GM18951 (cell line): Measurements from ENCODE around the gene NEDD4.
"Not testable (repeated sequence)": the region's sequence is repeated elsewhere in the genome, so short reads cannot be mapped to it uniquely, and the experiment has no call there.

ENCODE experiments used
- POLR2A ChIP-seq: IDR thresholded peaks from 4 replicates; pipeline ENCODE4 v1.6.1; 2011; ENCODE audit warnings: mild to moderate bottlenecking; ENCODE audit not compliant: insufficient read length, insufficient read depth; ENCODE audit errors: extremely low read depth
- in situ Hi-C: fragments of 300-500 bp; cut with MboI; formaldehyde crosslinking; loops from one replicate; pipeline ENCODE4 v1.12.0; 2022; ENCODE audit warnings: low sequenced_read_pairs, mixed read lengths, inconsistent platforms; ENCODE audit not compliant: unreplicated experiment

Gene NEDD4

DNA sequence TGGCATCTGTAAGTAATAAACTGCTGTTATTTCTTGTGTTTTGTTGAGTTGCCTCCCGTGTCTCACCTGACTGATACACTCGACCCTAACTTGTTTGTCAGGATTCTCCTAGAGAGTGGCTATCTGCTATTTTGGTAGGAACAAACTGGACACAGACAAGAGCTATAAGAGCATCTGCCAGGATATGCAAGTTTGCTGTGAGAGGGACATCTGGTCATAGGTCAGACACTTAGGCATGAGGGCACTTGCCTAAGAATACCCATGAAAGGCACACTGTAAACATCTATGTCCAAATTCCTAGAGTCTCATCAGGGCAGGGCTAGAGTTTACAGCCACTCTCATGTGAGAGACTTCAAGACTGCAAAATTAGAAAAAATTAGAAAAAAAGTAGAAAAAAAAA, 32.5 kb downstream of the NEDD4 start:
- TF ChIP-seq POLR2A: no peak

DNA sequence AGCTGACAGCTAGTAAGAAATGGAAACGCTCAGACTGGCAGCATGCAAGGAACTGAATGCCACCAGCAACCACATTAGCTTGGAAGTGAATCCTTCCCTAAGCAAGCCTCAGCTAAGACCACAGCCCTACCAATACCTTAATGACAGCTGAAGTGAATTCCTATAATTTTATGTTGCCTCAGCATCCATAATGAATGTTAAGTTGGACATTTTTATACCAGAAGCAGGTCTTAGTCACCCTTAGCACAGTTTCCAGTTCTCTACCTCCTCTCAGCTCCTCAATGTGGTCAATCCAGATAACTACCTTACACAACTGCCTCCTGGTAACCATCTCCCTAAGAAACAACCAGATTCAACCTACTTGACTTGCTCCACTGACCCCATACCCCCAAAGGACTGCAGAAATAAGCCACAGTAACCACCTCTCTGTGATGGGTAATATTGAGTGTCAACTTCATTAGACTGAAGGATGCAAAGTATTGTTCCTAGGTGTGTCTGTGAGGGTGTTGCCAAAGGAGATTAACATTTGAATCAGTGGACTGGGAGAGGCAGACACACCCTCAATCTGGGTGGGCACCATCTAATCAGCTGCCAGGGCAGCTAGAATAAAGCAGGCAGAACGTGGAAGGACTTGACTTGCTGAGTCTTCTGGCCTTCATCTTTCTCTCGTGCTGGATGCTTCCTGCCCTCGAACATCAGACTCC, 33.5 kb downstream of the NEDD4 start:
- no peak for TF ChIP-seq POLR2A
- in situ Hi-C loops: no loop called here

More for the DNA sequence above, 32.5 kb downstream of the NEDD4 start:
- in situ Hi-C loops: no loop called here

DNA sequence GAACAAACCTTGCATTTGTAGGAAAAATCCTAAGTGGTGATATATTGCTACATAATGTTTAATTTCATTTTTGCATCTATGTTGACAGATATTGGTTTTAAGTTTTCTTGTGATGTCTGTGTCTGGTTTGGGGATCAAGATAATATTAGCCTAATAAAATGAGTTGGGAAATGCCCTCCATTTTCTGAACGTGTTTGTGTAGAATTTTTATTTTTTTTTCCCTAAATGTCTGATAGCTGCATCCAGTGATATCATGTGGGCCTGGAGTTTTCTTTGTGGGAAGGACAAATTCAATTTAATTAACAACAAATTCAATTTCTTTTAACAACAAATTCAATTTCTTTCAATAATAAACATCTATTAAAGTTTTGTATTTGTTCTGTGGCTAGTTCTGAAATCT, 35.1 kb downstream of the NEDD4 start:
- in situ Hi-C loops: no loop called here
- TF ChIP-seq POLR2A: no peak

- in situ Hi-C loops: no loop called here
- TF ChIP-seq POLR2A: no peak
These were observed 38.4 kb downstream of the NEDD4 start for GRCh38 chr15:55954862-55955605.

- in situ Hi-C loops: not testable (repeated sequence)
These were observed 40.7 kb downstream of the NEDD4 start for GRCh38 chr15:55952501-55953274.

DNA sequence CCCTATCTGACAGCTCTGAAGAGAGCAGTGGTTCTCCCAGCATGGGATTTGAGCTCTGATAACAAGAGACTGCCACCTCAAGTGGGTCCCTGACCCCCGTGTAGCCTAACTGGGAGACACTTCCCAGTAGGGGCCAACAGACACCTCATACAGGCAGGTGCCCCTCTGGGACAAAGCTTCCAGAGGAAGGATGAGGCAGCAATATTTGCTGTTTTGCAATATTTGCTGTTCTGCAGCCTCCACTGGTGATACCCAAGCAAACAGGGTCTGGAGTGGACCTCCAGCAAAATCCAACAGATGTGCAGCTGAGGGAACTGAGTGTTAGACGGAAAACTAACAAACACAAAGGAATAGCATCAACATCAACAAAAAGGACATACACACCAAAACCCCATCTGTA, 48.8 kb downstream of the NEDD4 start:
- in situ Hi-C loops: not testable (repeated sequence)

DNA sequence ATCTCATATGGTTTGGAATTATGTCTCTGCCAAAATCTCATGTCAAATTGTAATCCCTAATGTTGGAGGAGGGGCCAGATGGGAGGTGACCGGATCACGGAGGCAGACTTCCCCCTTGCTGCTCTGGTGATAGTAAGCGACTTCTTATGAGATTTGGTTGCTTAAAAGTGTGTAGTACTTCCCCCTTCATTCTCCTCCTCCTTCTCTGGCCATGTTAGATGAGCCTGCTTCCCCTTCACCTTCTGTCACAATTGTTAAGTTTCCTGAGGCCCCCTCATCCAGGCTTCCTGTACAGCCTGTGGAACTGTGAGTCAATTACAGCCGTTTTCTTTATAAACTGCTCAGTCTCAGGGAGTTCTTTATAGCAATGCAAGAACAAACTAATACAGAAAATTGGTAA, 51.1 kb downstream of the NEDD4 start:
- in situ Hi-C loops: no loop called here
- TF ChIP-seq POLR2A: no peak

DNA sequence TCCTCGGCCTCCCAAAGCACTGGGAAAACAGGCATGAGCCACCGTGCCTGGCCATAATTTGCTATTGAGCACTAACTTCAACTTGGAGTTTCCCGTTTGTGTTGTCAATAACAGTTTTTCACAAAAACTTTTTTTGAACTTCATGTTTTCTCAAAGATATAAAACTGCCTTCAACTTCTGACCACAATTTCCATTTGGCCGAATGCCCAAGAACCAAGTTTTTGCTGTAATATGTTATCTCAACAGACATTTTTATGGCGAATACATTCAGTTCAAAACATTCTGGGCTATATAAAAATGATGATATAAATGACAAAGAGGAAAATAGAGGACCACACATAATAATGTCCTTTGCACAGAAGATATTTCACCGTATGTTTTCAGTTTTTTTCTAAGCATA, 56.4 kb downstream of the NEDD4 start:
- in situ Hi-C loops: no loop called here
- no peak for TF ChIP-seq POLR2A

- in situ Hi-C loops: no loop called here
- TF ChIP-seq POLR2A: no peak
These were observed 64.5 kb downstream of the NEDD4 start for GRCh38 chr15:55928955-55929354.

GRCh38 chr15:55921744-55922143, 71.7 kb downstream of the NEDD4 start:
- no peak for TF ChIP-seq POLR2A
- in situ Hi-C loops: no loop called here

DNA sequence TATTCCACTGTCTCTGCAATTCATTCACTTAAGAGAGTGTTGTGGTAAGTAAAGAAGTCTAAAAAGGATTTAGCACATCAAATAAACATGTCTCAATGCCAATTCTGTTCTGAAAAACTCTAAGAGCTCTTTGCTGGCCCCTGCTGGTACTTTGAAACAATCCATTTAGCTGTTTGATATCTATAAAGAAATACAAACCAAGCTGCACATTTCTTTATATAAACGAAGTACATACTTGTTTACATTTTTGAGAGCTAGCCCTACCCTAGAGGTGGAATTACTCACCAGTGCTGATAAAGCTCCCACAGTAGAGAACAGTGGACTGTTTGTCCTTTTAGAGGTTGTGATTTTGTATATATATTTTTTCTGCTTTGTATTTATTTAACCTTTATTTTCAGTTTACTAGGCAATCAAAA, 75.5 kb downstream of the NEDD4 start:
- TF ChIP-seq POLR2A: no peak
- in situ Hi-C loops: no loop called here

DNA sequence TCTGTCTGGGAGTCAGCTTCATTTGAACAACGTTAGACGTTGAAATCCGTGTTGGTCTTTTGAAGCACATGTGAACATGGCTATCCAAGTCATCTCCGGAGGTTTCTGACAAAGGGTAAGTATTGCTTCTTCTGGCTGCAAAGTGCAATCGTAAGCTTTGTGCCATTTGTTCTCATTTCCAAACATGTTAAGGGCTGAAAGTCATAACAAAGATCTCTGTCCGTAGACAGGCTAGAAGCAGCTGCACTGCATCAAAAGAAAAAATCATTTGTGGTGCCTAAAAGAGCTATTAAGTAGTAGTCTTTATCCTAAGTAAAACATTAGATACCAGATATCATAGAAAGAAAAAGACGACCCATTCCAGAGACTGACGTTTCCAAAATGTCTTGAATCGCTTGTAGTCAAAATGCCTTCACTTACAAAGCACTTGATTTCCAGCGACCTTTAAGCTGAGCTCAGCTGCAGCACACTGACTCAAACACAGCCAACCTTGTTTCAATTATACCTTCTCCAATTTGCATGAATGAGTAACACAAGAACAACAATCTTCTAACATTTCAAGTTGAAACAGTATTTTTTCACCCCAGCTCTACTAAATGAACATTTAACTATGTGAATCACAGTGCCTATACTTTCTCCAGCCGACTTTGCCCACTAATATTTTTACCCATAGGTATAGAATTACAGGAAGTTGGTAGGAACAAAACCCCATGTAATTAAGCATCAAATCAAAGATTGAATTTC, 76.6 kb downstream of the NEDD4 start:
- TF ChIP-seq POLR2A: no peak
- in situ Hi-C loops: no loop called here

- TF ChIP-seq POLR2A: no peak
- in situ Hi-C loops: no loop called here
These were observed 77.4 kb downstream of the NEDD4 start for GRCh38 chr15:55915876-55916567.
